Endothelial cell of umbilical vein (primary cell): ENCODE data around the gene STARD6. TPM values are rescaled to one million over a fixed set of nuclear protein-coding genes. Genes with fewer than 3 reads are reported as not detected.

Source experiments
- BruUV-seq: library from RNA; stranded (reverse); fragments of 400-500 nt; replicated peaks from 2 replicates; lab custom pipeline; 2021; lab: Mats Ljungman, UMichigan
- CTCF ChIA-PET: fragments of 300-600, 350-600 bp; sonication (Branson Sonifier 250); formaldehyde crosslinking; loops from one replicate; lab custom pipeline; 2021; ENCODE audit warnings: antibody characterized with exemption, inconsistent platforms; lab: Charles Lee
- POLR2A ChIA-PET: fragments of 300-600, 350-600 bp; sonication (Branson Sonifier 250); formaldehyde crosslinking; loops from one replicate; lab custom pipeline; 2021; ENCODE audit warnings: antibody characterized with exemption, inconsistent platforms; lab: Charles Lee
- DNase-seq: peaks from one replicate; pipeline ENCODE4 v3.0.0-alpha.2; 2011; ENCODE audit warnings: low read depth, low spot score
- FAIRE-seq: peaks from 2 replicates; lab custom pipeline; 2011; peaks lifted over from hg19 to GRCh38; lab: Jason Lieb, UNC
- H2AFZ ChIP-seq: 2 replicates; pipeline ENCODE4 v1.6.0; 2012; ENCODE audit warnings: low read depth, low read length, control low read depth, inconsistent platforms
- H3K27ac ChIP-seq: 2 replicates; pipeline ENCODE4 v1.5.1; 2011; ENCODE audit warnings: low read depth, mild to moderate bottlenecking, control low read depth, low read length, moderate library complexity; ENCODE audit not compliant: insufficient read depth
- H3K27me3 ChIP-seq, 2 experiments: 2 replicates each; pipeline versions ENCODE4 v1.6.0 to v1.6.1; 2011; ENCODE audit warnings: low read length in 2 of 2, mixed read lengths in 1 of 2; ENCODE audit not compliant: control insufficient read depth in 2 of 2, insufficient read depth in 2 of 2
- H3K36me3 ChIP-seq, 2 experiments: 2 replicates in 1 of 2; 3 replicates in 1 of 2; pipeline ENCODE4 v1.5.1; 2011; ENCODE audit warnings: low read length in 2 of 2, mild to moderate bottlenecking in 1 of 2, moderate library complexity in 1 of 2; ENCODE audit not compliant: control insufficient read depth in 2 of 2, insufficient read depth in 2 of 2; ENCODE audit errors: extremely low read depth in 1 of 2
- H3K4me1 ChIP-seq: 3 replicates; pipeline ENCODE4 v1.5.1; 2011; ENCODE audit warnings: mild to moderate bottlenecking, low read length; ENCODE audit not compliant: control insufficient read depth, insufficient read depth; ENCODE audit errors: extremely low read depth
- H3K4me2 ChIP-seq: 2 replicates; pipeline ENCODE4 v1.6.1; 2011; ENCODE audit warnings: low read length, control low read depth, mixed read lengths; ENCODE audit not compliant: insufficient read depth
- H3K4me3 ChIP-seq, 3 experiments: fragments of 200-600 bp in 1 of 3; sonication (generic), shearing (Covaris generic) in 1 of 3; replicated peaks in 1 of 3; 2 replicates each; pipeline ENCODE4 v1.5.1; 2011 to 2016; ENCODE audit warnings: control low read depth in 3 of 3, low read length in 3 of 3, mild to moderate bottlenecking in 2 of 3, inconsistent platforms in 1 of 3, low read depth in 1 of 3, moderate library complexity in 1 of 3; ENCODE audit not compliant: insufficient read depth in 1 of 3
- H3K79me2 ChIP-seq: 2 replicates; pipeline ENCODE4 v1.6.0; 2012; ENCODE audit warnings: low read length, inconsistent platforms; ENCODE audit not compliant: control insufficient read depth, insufficient read depth
- H3K9ac ChIP-seq: replicated peaks from 2 replicates; pipeline ENCODE3; 2011; ENCODE audit warnings: low read length, control low read depth; ENCODE audit not compliant: insufficient read depth; ENCODE audit errors: extremely low read depth
- H3K9me1 ChIP-seq: replicated peaks from 3 replicates; pipeline ENCODE4 v1.6.0; 2011; ENCODE audit warnings: mild to moderate bottlenecking, low read length; ENCODE audit not compliant: control insufficient read depth, insufficient read depth; ENCODE audit errors: extremely low read depth
- H3K9me3 ChIP-seq: replicated peaks from 2 replicates; pipeline ENCODE4 v1.5.1; 2012; ENCODE audit warnings: low read length, inconsistent platforms; ENCODE audit not compliant: control insufficient read depth, insufficient read depth
- H4K20me1 ChIP-seq: replicated peaks from 2 replicates; pipeline ENCODE3; 2011; ENCODE audit warnings: mild to moderate bottlenecking, low read length; ENCODE audit not compliant: control insufficient read depth, insufficient read depth; ENCODE audit errors: extremely low read depth
- EZH2 ChIP-seq: IDR thresholded peaks from 2 replicates; pipeline ENCODE4 v1.6.1; 2012; ENCODE audit warnings: borderline replicate concordance, low read depth, mild to moderate bottlenecking, moderate library complexity, low read length, inconsistent platforms; ENCODE audit not compliant: severe bottlenecking
- FOS ChIP-seq: IDR thresholded peaks from 2 replicates; pipeline ENCODE4 v1.6.1; 2011; ENCODE audit warnings: mild to moderate bottlenecking, low read length, moderate library complexity, borderline replicate concordance; ENCODE audit not compliant: insufficient read depth
- GATA2 ChIP-seq: IDR thresholded peaks from 2 replicates; pipeline ENCODE4 v1.7.0; 2011; ENCODE audit warnings: low read depth, mild to moderate bottlenecking, moderate library complexity, mixed read lengths, low read length; ENCODE audit not compliant: insufficient read length, insufficient read depth
- JUN ChIP-seq: IDR thresholded peaks from 2 replicates; pipeline ENCODE4 v1.6.1; 2011; ENCODE audit warnings: borderline replicate concordance, low read depth; ENCODE audit not compliant: insufficient read length, insufficient read depth
- MYC ChIP-seq: IDR thresholded peaks from one replicate; pipeline ENCODE4 v1.6.1; 2011; ENCODE audit warnings: mild to moderate bottlenecking, low read depth, low read length
- POLR2A ChIP-seq: IDR thresholded peaks from 2 replicates; pipeline ENCODE4 v1.6.1; 2012; ENCODE audit warnings: low read depth, mild to moderate bottlenecking, control low read depth, low read length
- POLR2AphosphoS5 ChIP-seq: IDR thresholded peaks from 2 replicates; pipeline ENCODE4 v1.6.1; 2012; ENCODE audit warnings: low read depth, mild to moderate bottlenecking, control low read depth, low read length, moderate library complexity; ENCODE audit not compliant: insufficient read depth
- dilution Hi-C: fragments of 300-500 bp; cut with MboI; formaldehyde crosslinking; loops from one replicate; pipeline ENCODE4 v1.15.0; 2019; ENCODE audit warnings: low sequenced_read_pairs; ENCODE audit not compliant: extremely low pct_ligation_motif_present
- intact Hi-C: fragments of 100-400 bp; cut with micrococcal nuclease; formaldehyde crosslinking; loops from one replicate; pipeline ENCODE4 v1.10.0; 2022
- polyA plus RNA-seq, 4 experiments: library from polyadenylated mRNA; depleted of rRNA in 3 of 4; stranded (reverse) in 3 of 4; unstranded in 1 of 4; fragments of >200 nt; gene quantifications; 2 replicates each; pipeline versions ENCODE4 v1.2.1 to v1.2.3, GENCODE V29; 2011 to 2012; ENCODE audit warnings: missing spikeins in 1 of 4
- total RNA-seq: library from RNA; stranded (reverse); gene quantifications from 2 replicates; pipeline ENCODE4 v1.2.3, GENCODE V29; 2021
- TF ChIP-seq, protein P1 (sequence below), 2 donors: IDR thresholded peaks; 1 replicate in 1 of 2; 2 replicates in 1 of 2; pipeline ENCODE4 v1.5.1; 2011; ENCODE audit warnings: low read length in 2 of 2, mild to moderate bottlenecking in 2 of 2, moderate library complexity in 2 of 2, control low read depth in 1 of 2, inconsistent platforms in 1 of 2, low read depth in 1 of 2; ENCODE audit not compliant: insufficient read depth in 1 of 2; ENCODE audit errors: extremely low read depth in 1 of 2
- TF ChIP-seq, protein P2 (sequence below): IDR thresholded peaks from 2 replicates; pipeline ENCODE4 v1.6.1; 2011; ENCODE audit not compliant: insufficient read depth, insufficient read length

STARD6 gene
- total and polyA plus RNA-seq, 2 donors (not counting 3 experiments of a cell fraction or from before 2014, with no cell fraction given) = not detected

DNA sequence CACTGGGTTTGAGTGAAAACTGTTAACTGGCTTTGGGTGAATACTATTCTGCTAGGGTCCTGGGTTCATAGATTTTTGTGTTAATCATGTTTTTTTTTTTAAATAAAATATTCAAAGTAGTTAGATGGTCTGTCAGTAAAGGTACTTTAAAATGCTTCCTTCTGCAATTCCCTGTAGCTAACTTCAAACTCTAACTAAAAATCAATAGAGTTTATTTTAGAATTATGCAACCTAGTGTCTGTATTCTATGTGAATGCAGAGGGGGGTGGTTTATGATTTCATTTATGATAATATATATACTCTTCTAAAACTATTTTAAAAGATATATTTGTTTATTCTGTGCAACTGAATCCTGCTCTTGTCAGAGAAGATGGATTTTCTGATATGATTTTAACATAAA lies 27.9 kb downstream of the STARD6 start:
- Histone ChIP-seq H3K9me1 (no peaks in the 10 kb centered on the region), H3K4me3 (no peak overlapping the region), H3K27me3 (peaks cover 0 to 2% of the 10 kb centered on the region in 2 experiments), H3K36me3 (no peaks in the 10 kb centered on the region), H3K27ac (no peak overlapping the region), H3K9me3 (no peaks in the 10 kb centered on the region), H3K4me1 (no peaks in the 10 kb centered on the region), H4K20me1 (no peaks in the 10 kb centered on the region), H3K79me2 (no peaks in the 10 kb centered on the region), H3K4me2 (no peak overlapping the region), H3K9ac (no peak overlapping the region), H2AFZ (no peak overlapping the region)
- ChIA-PET POLR2A (no interaction called here), CTCF (interaction anchor here (0.8 to 1.8 kb wide), 7 partner anchors 10 to 342 kb away, joined by 3 to 7 read pairs (median 3); no protein-coding TSS in a partner anchor)
- dilution Hi-C loops = no loop called here
- BruUV-seq = no TSS peak
- DNase-seq (no peak), FAIRE-seq (no peak)
- intact Hi-C loops = no loop called here
- TF ChIP-seq MYC (no peak), POLR2AphosphoS5 (no peak), EZH2 (no peak), FOS (no peak), POLR2A (no peak), JUN (no peak), GATA2 (no peak)
- TF ChIP-seq, protein P1, sequence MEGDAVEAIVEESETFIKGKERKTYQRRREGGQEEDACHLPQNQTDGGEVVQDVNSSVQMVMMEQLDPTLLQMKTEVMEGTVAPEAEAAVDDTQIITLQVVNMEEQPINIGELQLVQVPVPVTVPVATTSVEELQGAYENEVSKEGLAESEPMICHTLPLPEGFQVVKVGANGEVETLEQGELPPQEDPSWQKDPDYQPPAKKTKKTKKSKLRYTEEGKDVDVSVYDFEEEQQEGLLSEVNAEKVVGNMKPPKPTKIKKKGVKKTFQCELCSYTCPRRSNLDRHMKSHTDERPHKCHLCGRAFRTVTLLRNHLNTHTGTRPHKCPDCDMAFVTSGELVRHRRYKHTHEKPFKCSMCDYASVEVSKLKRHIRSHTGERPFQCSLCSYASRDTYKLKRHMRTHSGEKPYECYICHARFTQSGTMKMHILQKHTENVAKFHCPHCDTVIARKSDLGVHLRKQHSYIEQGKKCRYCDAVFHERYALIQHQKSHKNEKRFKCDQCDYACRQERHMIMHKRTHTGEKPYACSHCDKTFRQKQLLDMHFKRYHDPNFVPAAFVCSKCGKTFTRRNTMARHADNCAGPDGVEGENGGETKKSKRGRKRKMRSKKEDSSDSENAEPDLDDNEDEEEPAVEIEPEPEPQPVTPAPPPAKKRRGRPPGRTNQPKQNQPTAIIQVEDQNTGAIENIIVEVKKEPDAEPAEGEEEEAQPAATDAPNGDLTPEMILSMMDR (IDR thresholded peaks at IDR 0.05; ENCODE audit: extremely low read depth in 1 of 2, insufficient read depth in 1 of 2, low read depth in 1 of 2, low read length in 2 of 2) = no peak
- TF ChIP-seq, protein P2, sequence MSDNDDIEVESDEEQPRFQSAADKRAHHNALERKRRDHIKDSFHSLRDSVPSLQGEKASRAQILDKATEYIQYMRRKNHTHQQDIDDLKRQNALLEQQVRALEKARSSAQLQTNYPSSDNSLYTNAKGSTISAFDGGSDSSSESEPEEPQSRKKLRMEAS = no peak
